ENCODE data around the gene CCL8. TPM values are rescaled to one million over a fixed set of nuclear protein-coding genes. Genes with fewer than 3 reads are reported as not detected.

Gene CCL8
- total RNA-seq, 1 donor from 2014 or later, result not detected

DNA sequence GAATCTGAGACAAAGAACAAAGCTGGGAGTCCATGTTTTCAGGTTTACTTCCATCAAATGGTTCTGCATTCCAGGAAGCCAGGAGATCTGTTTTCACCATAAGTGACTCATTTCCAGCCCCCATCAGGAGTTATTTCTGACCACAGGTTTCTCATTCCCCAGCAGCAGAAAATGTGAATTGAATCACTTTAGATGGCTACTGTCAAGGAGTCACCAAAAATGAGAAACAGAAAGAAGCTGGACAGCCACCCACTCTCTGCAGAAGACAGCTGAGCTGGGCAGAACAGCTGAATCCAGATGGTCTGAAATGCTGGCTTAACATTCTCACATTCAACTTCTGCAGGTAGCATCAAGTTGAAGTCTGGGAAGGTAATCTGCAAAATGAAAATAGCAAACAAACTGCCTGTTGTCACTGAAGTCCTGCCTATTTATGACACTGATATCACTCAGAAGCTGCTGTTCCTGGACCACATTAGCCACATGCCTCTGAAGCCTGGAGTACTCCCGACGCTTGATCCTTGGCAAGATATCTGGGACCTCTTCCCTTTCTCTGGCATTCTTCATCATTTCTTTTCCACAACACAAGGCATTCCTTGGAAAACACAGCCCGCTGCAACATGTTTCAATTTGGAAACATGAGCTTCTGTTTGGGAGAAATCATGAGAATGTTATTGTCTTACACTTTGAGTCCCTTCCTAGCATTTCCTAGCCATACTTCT lies 18.4 kb upstream of the CCL8 start:
- TF ChIP-seq, protein P1, sequence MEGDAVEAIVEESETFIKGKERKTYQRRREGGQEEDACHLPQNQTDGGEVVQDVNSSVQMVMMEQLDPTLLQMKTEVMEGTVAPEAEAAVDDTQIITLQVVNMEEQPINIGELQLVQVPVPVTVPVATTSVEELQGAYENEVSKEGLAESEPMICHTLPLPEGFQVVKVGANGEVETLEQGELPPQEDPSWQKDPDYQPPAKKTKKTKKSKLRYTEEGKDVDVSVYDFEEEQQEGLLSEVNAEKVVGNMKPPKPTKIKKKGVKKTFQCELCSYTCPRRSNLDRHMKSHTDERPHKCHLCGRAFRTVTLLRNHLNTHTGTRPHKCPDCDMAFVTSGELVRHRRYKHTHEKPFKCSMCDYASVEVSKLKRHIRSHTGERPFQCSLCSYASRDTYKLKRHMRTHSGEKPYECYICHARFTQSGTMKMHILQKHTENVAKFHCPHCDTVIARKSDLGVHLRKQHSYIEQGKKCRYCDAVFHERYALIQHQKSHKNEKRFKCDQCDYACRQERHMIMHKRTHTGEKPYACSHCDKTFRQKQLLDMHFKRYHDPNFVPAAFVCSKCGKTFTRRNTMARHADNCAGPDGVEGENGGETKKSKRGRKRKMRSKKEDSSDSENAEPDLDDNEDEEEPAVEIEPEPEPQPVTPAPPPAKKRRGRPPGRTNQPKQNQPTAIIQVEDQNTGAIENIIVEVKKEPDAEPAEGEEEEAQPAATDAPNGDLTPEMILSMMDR (IDR thresholded peaks at IDR 0.05; ENCODE audit: insufficient read depth, low read length, poor library complexity, severe bottlenecking), result no peak
- Histone ChIP-seq H3K27me3 (ENCODE audit: control insufficient read depth, insufficient read depth, low read length) (no peaks in the 10 kb centered on the region), H3K36me3 (ENCODE audit: control insufficient read depth, insufficient read depth, low read length) (no peaks in the 10 kb centered on the region), H3K4me3 (ENCODE audit: low read depth, low read length) (no peak overlapping the region)
- peak; percentile 56 for DNase-seq (ENCODE audit: low read depth)

DNA sequence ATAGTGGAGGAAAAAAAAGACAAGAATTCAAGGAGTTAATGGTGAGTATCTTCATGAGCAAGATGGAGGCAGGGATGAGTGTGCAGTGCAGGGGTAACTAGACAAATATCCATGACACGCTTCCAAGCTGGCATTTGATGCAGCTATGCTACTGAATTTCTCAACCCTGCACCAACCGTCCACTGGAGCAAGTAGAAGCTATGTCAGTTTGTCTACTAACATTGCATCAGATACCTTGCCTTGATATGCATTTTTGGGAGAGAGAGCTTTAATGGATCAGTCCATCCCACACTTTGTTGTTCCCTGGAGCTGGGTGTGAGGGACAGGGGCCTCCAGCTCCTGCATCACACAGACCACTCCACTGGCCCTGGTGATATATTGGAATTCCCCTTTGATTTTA lies 17.2 kb upstream of the CCL8 start:
- no peak for DNase-seq (ENCODE audit: low read depth)
- Histone ChIP-seq H3K4me3 (ENCODE audit: low read depth, low read length) (no peak overlapping the region), H3K36me3 (ENCODE audit: control insufficient read depth, insufficient read depth, low read length) (no peaks in the 10 kb centered on the region), H3K27me3 (ENCODE audit: control insufficient read depth, insufficient read depth, low read length) (no peaks in the 10 kb centered on the region)
- TF ChIP-seq, protein P1 (IDR thresholded peaks at IDR 0.05; ENCODE audit: insufficient read depth, low read length, poor library complexity, severe bottlenecking), result no peak

DNA sequence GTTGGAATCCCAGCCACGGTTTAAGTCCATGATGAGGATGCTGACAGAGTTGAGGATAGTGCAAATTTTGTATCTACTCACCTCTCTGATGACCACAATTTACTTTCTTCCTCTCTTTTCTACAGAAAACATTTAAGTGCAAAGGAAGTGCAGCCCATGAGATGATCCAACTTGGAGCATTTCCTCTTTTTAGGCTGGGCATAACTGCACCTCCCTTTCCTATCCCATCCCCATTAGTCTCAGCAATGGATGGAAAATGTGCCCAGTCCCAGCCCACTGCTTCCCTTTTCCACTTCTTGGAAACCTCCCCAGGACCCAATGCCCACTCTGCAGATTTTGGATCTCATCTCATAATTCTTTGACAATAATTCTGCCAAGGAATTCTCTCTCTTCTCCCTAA lies 16.6 kb upstream of the CCL8 start:
- H3K27me3 ChIP-seq (ENCODE audit: control insufficient read depth, insufficient read depth, low read length), result no peaks in the 10 kb centered on the region
- TF ChIP-seq, protein P1 (IDR thresholded peaks at IDR 0.05; ENCODE audit: insufficient read depth, low read length, poor library complexity, severe bottlenecking), result no peak
- H3K4me3 ChIP-seq (ENCODE audit: low read depth, low read length), result no peak overlapping the region
- no peak for DNase-seq (ENCODE audit: low read depth)
- H3K36me3 ChIP-seq (ENCODE audit: control insufficient read depth, insufficient read depth, low read length), result no peaks in the 10 kb centered on the region

DNA sequence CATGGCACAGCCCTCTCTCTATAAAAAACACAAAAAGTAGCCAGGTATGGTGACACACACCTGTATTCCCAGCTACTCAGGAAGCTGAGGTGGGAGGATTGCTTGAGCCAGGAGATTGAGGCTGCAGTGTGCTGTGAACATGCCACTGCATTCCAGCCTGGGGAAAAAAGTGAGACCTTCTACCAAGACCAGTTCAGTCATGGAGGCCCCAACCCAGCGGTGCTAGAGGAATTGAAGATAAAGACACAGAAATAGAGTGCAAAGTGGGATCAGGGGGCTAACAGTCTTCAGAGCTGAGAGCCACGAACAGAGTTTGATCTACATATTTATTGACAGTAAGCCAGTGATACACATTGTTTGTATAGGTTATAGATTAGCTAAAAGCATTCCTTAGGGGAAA lies 15.6 kb upstream of the CCL8 start:
- TF ChIP-seq, protein P1 (IDR thresholded peaks at IDR 0.05; ENCODE audit: insufficient read depth, low read length, poor library complexity, severe bottlenecking), result no peak
- Histone ChIP-seq H3K36me3 (ENCODE audit: control insufficient read depth, insufficient read depth, low read length) (no peaks in the 10 kb centered on the region), H3K27me3 (ENCODE audit: control insufficient read depth, insufficient read depth, low read length) (no peaks in the 10 kb centered on the region), H3K4me3 (ENCODE audit: low read depth, low read length) (no peak overlapping the region)
- DNase-seq (ENCODE audit: low read depth), result no peak

DNA sequence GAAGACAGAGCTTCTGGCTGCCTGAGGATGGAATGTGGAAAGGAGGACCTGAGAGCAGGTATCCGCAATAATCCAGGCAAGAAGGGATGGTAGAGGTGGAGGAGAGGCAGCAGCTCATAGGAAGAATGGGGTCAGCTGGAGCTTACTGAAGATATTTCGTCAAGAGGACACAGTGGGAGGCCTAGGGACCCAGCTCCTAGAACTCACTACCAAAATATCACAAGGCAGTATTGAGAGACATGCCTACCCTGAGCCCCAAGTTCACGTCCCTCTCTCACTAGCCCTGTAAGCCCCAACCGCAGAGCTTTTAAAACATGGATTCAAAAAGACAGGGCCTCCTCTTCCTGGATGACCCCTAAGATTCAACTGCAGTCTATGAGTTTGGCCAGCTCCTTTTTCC lies 14.2 kb upstream of the CCL8 start:
- Histone ChIP-seq H3K36me3 (ENCODE audit: control insufficient read depth, insufficient read depth, low read length) (no peaks in the 10 kb centered on the region), H3K4me3 (ENCODE audit: low read depth, low read length) (no peak overlapping the region), H3K27me3 (ENCODE audit: control insufficient read depth, insufficient read depth, low read length) (no peaks in the 10 kb centered on the region)
- TF ChIP-seq, protein P1 (IDR thresholded peaks at IDR 0.05; ENCODE audit: insufficient read depth, low read length, poor library complexity, severe bottlenecking), result no peak
- no peak for DNase-seq (ENCODE audit: low read depth)

DNA sequence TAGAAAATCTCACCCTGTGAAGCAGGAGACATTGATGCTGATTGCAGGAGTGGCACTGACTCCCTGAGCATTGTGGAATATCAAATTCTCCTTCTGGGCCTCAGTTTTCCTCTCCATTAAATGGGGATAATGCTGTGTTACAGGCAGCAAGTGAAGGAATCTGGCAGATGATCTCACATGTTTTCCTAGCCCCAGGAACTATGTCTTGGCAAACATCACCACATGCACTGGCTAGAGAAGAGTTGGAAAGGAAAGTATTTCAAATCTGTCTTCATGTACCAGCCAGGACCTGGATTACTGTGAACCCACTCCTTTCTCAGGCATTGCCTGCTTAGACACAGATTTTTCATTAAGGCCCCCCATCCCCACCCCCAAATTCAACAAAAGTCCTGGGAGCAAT lies 13.6 kb upstream of the CCL8 start:
- H3K36me3 ChIP-seq (ENCODE audit: control insufficient read depth, insufficient read depth, low read length), result no peaks in the 10 kb centered on the region
- TF ChIP-seq, protein P1 (IDR thresholded peaks at IDR 0.05; ENCODE audit: insufficient read depth, low read length, poor library complexity, severe bottlenecking), result no peak
- DNase-seq (ENCODE audit: low read depth), result no peak

More for the DNA sequence above, 13.6 kb upstream of the CCL8 start:
- H3K4me3 ChIP-seq (ENCODE audit: low read depth, low read length), result no peak overlapping the region
- no peaks in the 10 kb centered on the region for H3K27me3 ChIP-seq (ENCODE audit: control insufficient read depth, insufficient read depth, low read length)
